ENCODE measurements around the gene SPATA20.

SPATA20 gene

GRCh38 chr17:50556803-50557202 lies 9.8 kb downstream of the SPATA20 start (continued):
- peak; percentile 87 for TF ChIP-seq PRDM10 (tag by site-specific recombination; IDR thresholded peaks at IDR 0.05)
- TF ChIP-seq SP7 (tag by site-specific recombination; IDR thresholded peaks at IDR 0.05) = no peak
- TF ChIP-seq ZSCAN4 (tag by site-specific recombination; IDR thresholded peaks at IDR 0.05) = no peak
- TF ChIP-seq ZNF18 (tag by site-specific recombination; IDR thresholded peaks at IDR 0.05) = no peak

- H3K4me3 ChIP-seq (ENCODE audit: low read depth, low read length) = no peak overlapping the region
- H3K4me1 ChIP-seq (ENCODE audit: control insufficient read depth, insufficient read depth, low read length) = peaks cover 5% of the 10 kb centered on the region; the same call in 1 of the 2 replicates
- no peak overlapping the region for H3K27ac ChIP-seq (ENCODE audit: extremely low read depth, low read depth, low read length)
- H3K9me3 ChIP-seq (ENCODE audit: control insufficient read depth, insufficient read depth, low read depth, low read length) = no peaks in the 10 kb centered on the region
- ChIA-PET POLR2A (no interaction called here), CTCF (interaction anchor here (1.2 to 3.5 kb wide), 2 partner anchors 10 to 69 kb away, joined by 3 to 20 read pairs; partner anchors contain the start of gene SPATA20)
- no peak for TF ChIP-seq ZNF202 (tag by site-specific recombination; IDR thresholded peaks at IDR 0.05; ENCODE audit: borderline replicate concordance)
- no peak for TF ChIP-seq SP3 (tag by site-specific recombination; IDR thresholded peaks at IDR 0.05)
- no peak for TF ChIP-seq PRDM6 (tag by site-specific recombination; IDR thresholded peaks at IDR 0.05)
- no peak for TF ChIP-seq ZNF629 (tag by site-specific recombination; IDR thresholded peaks at IDR 0.05)
- H3K36me3 ChIP-seq (ENCODE audit: control insufficient read depth in 2 of 2, insufficient read depth in 1 of 2, low read length in 2 of 2) = peaks cover 0 to 12% of the 10 kb centered on the region in 2 experiments; a peak in 2 of 3 replicates
Observed at GRCh38 chr17:50557630-50558029, 10.7 kb downstream of the SPATA20 start.

- no peak for TF ChIP-seq ZNF362 (tag by site-specific recombination; IDR thresholded peaks at IDR 0.05)
- no peak for TF ChIP-seq ZNF19 (tag by site-specific recombination; IDR thresholded peaks at IDR 0.05; ENCODE audit: low read depth)
- no peak for TF ChIP-seq PRDM1 (tag by site-specific recombination; IDR thresholded peaks at IDR 0.05)
- no peak for TF ChIP-seq ZBTB26 (tag by site-specific recombination; optimal IDR thresholded peaks at IDR 0.05)
- no peak for TF ChIP-seq REST (tag by site-specific recombination; IDR thresholded peaks at IDR 0.05)
- peak; percentile 62 for TF ChIP-seq FEZF1 (tag by site-specific recombination; IDR thresholded peaks at IDR 0.05)
- TF ChIP-seq ZNF391 (tag by site-specific recombination; IDR thresholded peaks at IDR 0.05; ENCODE audit: borderline replicate concordance, low read depth) = no peak
- TF ChIP-seq ZNF791 (tag by site-specific recombination; IDR thresholded peaks at IDR 0.05) = no peak
- TF ChIP-seq ZBTB17 (tag by site-specific recombination; IDR thresholded peaks at IDR 0.05) = peak; percentile 68
- Histone ChIP-seq H3K27ac (ENCODE audit: extremely low read depth, low read depth, low read length) (no peak overlapping the region), H3K9me3 (ENCODE audit: control insufficient read depth, insufficient read depth, low read depth, low read length) (no peaks in the 10 kb centered on the region), H3K4me3 (ENCODE audit: low read depth, low read length) (no peak overlapping the region), H3K36me3 (ENCODE audit: control insufficient read depth in 2 of 2, insufficient read depth in 1 of 2, low read length in 2 of 2) (peaks cover 0 to 12% of the 10 kb centered on the region in 2 experiments; a peak in 1 of 3 replicates), H3K4me1 (ENCODE audit: control insufficient read depth, insufficient read depth, low read length) (peaks cover 5% of the 10 kb centered on the region; the same call in 1 of the 2 replicates)
- ChIA-PET CTCF (interaction anchor here (1.2 to 3.5 kb wide), 2 partner anchors 11 to 68 kb away, joined by 3 to 20 read pairs; partner anchors contain the start of gene SPATA20), POLR2A (no interaction called here)
Observed at GRCh38 chr17:50558091-50558490, 11.1 kb downstream of the SPATA20 start.

All from HEK293 (cell line).